Peyer's patch (tissue), 4 donors: ENCODE results near the gene PTPRU. TPM values are rescaled to one million over a fixed set of nuclear protein-coding genes. Genes with fewer than 3 reads are reported as not detected.

Experiments
- DNase-seq, 3 donors: peaks; one replicate each; pipeline ENCODE4 v3.0.0-alpha.2; 2017 to 2019
- H3K27ac ChIP-seq, 4 donors: fragments of 200-600 bp; sonication (generic); one replicate each; pipeline ENCODE4 v1.5.1; 2016 to 2019
- H3K27me3 ChIP-seq, 2 donors: fragments of 200-600 bp; sonication (generic); one replicate each; pipeline ENCODE4 v1.5.1; 2019
- H3K36me3 ChIP-seq, 3 donors: fragments of 200-600 bp; sonication (generic); one replicate each; pipeline ENCODE4 v1.5.1; 2016 to 2019
- H3K4me1 ChIP-seq, 4 donors: fragments of 200-600 bp; sonication (generic); one replicate each; pipeline ENCODE4 v1.5.1; 2016 to 2019
- H3K4me3 ChIP-seq, 4 donors: fragments of 200-600 bp; sonication (generic); 1 replicate in 3 of 4; 2 replicates in 1 of 4; pipeline ENCODE4 v1.5.1; 2016 to 2019; ENCODE audit warnings: mild to moderate bottlenecking in 1 of 4
- H3K9me3 ChIP-seq, 4 donors: fragments of 200-600 bp; sonication (generic); one replicate each; pipeline ENCODE4 v1.5.1; 2016 to 2019; ENCODE audit warnings: mild to moderate bottlenecking in 1 of 4
- CTCF ChIP-seq, 6 experiments: fragments of 450-650 bp in 4 of 6; fragments of 200-600 bp in 2 of 6; sonication (generic) in 1 of 6; IDR thresholded peaks; one replicate each; pipeline ENCODE4 v1.5.1; 2017 to 2019; ENCODE audit warnings: antibody characterized with exemption in 6 of 6, mild to moderate bottlenecking in 3 of 6, moderate library complexity in 1 of 6
- POLR2A ChIP-seq, 2 donors: fragments of 450-650 bp; IDR thresholded peaks; one replicate each; pipeline ENCODE4 v1.5.1; 2017; ENCODE audit warnings: antibody characterized with exemption in 2 of 2, mild to moderate bottlenecking in 2 of 2, moderate library complexity in 2 of 2
- total RNA-seq, 4 donors: library from RNA; depleted of rRNA; stranded (reverse); fragments of >200 nt; gene quantifications; one replicate each; pipeline ENCODE4 v1.1.0, GENCODE V29; 2016

The PTPRU gene
- total RNA-seq, 4 donors from 2014 or later: 0.18 to 5.0 (median 4.0) TPM

- TF ChIP-seq CTCF (IDR thresholded peaks at IDR 0.05) (no peak), POLR2A (IDR thresholded peaks at IDR 0.05) (no peak)
- DNase-seq: no peak
- no peaks in the 10 kb centered on the region for H3K9me3 ChIP-seq
- no peak overlapping the region for H3K27ac ChIP-seq
- no peaks in the 10 kb centered on the region for H3K27me3 ChIP-seq
- no peak overlapping the region for H3K4me3 ChIP-seq
- H3K4me1 ChIP-seq: no peaks in the 10 kb centered on the region
- H3K36me3 ChIP-seq: no peaks in the 10 kb centered on the region
Observed at GRCh38 chr1:29342983-29343382, 106.7 kb downstream of the PTPRU start.

- Histone ChIP-seq H3K4me3 (no peak overlapping the region), H3K27ac (no peak overlapping the region), H3K9me3 (no peaks in the 10 kb centered on the region), H3K36me3 (no peaks in the 10 kb centered on the region), H3K4me1 (no peaks in the 10 kb centered on the region), H3K27me3 (no peaks in the 10 kb centered on the region)
- DNase-seq: no peak
- no peak for TF ChIP-seq POLR2A (IDR thresholded peaks at IDR 0.05)
- no peak for TF ChIP-seq CTCF (IDR thresholded peaks at IDR 0.05)
Observed at GRCh38 chr1:29343476-29343875, 107.2 kb downstream of the PTPRU start.

- no peaks in the 10 kb centered on the region for H3K4me1 ChIP-seq
- H3K9me3 ChIP-seq: no peaks in the 10 kb centered on the region
- no peaks in the 10 kb centered on the region for H3K27me3 ChIP-seq
Observed at GRCh38 chr1:29343908-29344307, 107.6 kb downstream of the PTPRU start.

GRCh38 chr1:29344336-29344735, 108.0 kb downstream of the PTPRU start:
- Histone ChIP-seq H3K4me1 (no peaks in the 10 kb centered on the region), H3K36me3 (no peaks in the 10 kb centered on the region), H3K4me3 (no peak overlapping the region), H3K27me3 (no peaks in the 10 kb centered on the region), H3K27ac (no peak overlapping the region), H3K9me3 (no peaks in the 10 kb centered on the region)
- TF ChIP-seq POLR2A (IDR thresholded peaks at IDR 0.05) (no peak), CTCF (IDR thresholded peaks at IDR 0.05) (no peak)
- DNase-seq: no peak

More at GRCh38 chr1:29343908-29344307, 107.6 kb downstream of the PTPRU start:
- no peak overlapping the region for H3K4me3 ChIP-seq
- TF ChIP-seq POLR2A (IDR thresholded peaks at IDR 0.05) (no peak), CTCF (IDR thresholded peaks at IDR 0.05) (no peak)
- H3K27ac ChIP-seq: no peak overlapping the region
- DNase-seq: no peak
- H3K36me3 ChIP-seq: no peaks in the 10 kb centered on the region

GRCh38 chr1:29346576-29346975, 110.3 kb downstream of the PTPRU start:
- no peak for DNase-seq
- Histone ChIP-seq H3K36me3 (no peaks in the 10 kb centered on the region), H3K27ac (no peak overlapping the region), H3K9me3 (no peaks in the 10 kb centered on the region), H3K4me1 (no peaks in the 10 kb centered on the region), H3K4me3 (no peak overlapping the region), H3K27me3 (no peaks in the 10 kb centered on the region)
- no peak for TF ChIP-seq POLR2A (IDR thresholded peaks at IDR 0.05)
- TF ChIP-seq CTCF (IDR thresholded peaks at IDR 0.05): no peak

GRCh38 chr1:29349871-29350491, 113.7 kb downstream of the PTPRU start:
- Histone ChIP-seq H3K9me3 (no peaks in the 10 kb centered on the region), H3K27ac (no peak overlapping the region), H3K4me1 (no peaks in the 10 kb centered on the region), H3K36me3 (no peaks in the 10 kb centered on the region), H3K27me3 (no peaks in the 10 kb centered on the region), H3K4me3 (no peak overlapping the region)
- DNase-seq: no peak
- TF ChIP-seq CTCF (IDR thresholded peaks at IDR 0.05) (no peak), POLR2A (IDR thresholded peaks at IDR 0.05) (no peak)
